GM12892 (cell line): ENCODE data around the gene DYRK1B.

ENCODE experiments used
- POLR2A ChIP-seq: IDR thresholded peaks from 2 replicates; pipeline ENCODE4 v1.6.1; 2011; ENCODE audit warnings: low read depth, low read length, control low read depth
- POLR2AphosphoS5 ChIP-seq: IDR thresholded peaks from 2 replicates; pipeline ENCODE4 v1.6.1; 2011; ENCODE audit warnings: low read depth, low read length, control low read depth
- TAF1 ChIP-seq: IDR thresholded peaks from 2 replicates; pipeline ENCODE4 v1.6.1; 2011; ENCODE audit warnings: low read depth, mild to moderate bottlenecking, control low read depth, low read length, borderline replicate concordance

DNA sequence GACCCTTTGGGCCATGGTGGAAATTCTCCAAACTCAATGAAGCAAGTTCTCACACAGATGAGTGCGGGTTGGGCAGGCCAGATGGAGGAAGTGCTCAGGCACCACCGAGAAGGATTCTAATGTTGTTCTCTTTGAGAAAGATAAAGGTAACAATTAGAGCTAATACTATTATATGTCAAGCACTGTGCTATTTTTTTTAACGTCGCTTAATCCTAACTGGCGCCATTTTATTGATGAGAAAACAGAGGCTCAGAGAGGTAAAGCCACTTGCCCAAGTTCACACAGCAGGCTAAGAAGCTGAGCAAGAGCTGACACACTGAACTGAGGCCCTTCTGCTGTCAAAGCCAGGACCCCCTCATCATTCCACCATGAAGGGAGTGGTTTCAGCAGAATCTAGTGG lies 11.2 kb upstream of the DYRK1B start:
- TF ChIP-seq POLR2AphosphoS5 (no peak), POLR2A (no peak), TAF1 (no peak)
